GM21390 (cell line): Measurements from ENCODE around the gene PCGF1.

ENCODE experiments used
- ATAC-seq: cut with Tn5 transposase; IDR thresholded peaks from one replicate; pipeline ENCODE4 v1.9.1; 2021; ENCODE audit not compliant: unreplicated experiment

PCGF1 gene

GRCh38 chr2:74515981-74516633, 8.6 kb upstream of the PCGF1 start:
- ATAC-seq: peak; percentile 66

DNA sequence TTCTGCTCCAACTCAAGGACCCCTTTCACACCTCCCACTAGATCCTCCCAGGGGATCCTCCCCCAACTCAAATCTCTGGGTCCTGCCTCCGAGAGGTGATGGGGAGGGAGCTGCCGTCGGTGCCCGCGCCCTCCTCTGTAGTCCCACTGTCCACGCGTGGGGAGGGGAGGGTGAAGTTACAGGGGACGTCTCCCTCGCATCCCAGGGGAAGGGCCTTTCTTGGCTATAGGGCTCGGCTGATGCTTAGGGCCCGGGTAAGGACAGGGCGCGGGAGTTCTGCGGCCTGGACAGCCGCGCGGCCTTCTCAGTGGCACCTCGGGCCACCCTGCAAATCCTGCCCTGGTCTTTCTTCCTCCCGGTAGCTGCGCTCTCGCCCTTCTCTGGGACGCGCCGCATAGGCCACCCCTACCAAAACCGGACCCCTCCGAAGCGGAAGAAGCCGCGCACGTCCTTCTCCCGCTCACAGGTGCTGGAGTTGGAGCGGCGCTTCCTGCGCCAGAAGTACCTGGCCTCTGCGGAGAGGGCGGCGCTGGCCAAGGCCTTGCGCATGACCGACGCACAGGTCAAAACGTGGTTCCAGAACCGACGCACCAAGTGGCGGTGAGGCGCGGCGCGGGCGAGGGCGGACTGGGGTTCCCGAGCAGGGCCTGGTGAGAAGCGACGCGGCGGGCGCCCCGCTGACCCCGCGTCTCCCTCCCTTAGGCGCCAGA, 7.9 kb upstream of the PCGF1 start:
- ATAC-seq: no peak

DNA sequence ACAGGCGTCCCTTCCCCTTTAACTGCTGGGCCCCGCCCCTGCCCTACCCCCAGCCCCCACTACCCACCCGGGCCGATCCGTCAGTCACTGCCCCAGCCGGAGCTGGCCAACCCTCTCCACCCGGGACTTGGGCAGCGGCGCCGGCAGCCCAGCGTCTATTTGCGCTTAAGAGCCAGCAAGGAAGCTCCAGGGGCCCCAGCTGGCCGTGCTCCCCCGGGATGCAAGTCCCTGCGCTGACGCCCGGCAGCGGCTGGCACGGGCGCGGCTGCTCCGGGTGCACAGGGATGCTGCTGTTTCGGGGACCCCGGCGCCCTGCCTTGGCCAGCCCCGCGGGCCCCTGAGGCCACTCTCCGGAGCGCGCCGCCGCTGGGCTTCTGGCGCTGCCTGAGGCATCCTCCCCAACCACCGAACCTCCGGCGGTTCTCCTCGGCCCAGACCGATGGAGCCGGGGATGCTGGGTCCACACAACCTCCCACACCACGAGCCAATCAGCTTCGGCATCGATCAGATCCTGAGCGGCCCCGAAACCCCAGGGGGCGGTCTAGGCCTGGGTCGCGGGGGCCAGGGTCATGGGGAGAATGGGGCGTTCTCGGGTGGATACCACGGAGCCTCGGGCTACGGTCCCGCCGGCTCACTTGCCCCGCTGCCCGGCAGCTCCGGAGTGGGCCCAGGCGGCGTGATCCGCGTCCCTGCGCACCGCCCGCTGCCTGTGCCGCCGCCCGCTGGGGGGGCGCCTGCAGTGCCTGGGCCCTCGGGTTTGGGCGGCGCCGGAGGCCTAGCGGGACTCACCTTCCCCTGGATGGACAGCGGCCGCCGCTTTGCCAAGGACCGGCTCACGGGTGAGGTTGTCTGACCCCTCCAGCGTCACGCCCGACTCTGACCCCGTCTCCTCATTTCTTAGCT, 7.1 kb upstream of the PCGF1 start, which contains the start of gene TLX2:
TLX2 (plus strand) TSS at position 83 of the 903 bp plus-strand sequence; CDS start at position 440, 357 bp downstream.
- ATAC-seq: no peak

DNA sequence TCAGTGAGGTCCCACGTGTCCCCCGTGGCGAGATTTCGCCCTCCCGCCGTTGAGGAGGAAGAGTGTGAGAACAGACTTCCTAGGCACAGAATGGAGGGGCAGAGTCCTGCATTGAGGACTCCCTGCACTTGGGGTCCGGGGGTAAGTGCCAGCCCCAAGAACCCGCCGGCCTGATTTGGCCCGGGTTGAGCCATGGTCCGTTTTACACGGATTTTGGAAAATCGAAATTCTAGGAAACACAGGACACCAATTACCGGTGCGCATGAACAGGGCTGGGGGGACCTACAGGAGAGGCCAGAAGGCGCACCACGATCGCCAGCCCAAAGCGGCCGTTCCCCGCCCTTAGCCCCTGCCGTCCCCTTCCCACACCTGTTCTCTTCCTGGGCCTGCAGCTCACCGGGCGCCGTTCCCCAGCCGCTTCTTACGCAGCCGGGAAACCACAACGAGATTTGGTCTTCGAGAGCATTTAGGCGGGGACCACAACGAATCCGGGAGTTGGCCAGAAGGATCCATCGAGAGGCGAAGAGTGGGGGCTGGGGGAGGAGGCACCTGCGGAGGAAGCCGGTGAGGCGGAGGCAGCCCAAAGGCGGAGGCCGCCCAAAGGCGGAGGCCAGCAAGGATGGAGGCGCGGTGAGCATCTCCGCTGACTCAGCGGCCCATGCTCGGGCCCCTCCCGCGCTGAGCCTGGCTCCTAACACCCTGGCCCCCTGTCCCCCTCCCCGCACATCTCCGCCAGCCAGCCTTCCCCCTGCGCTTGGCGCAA, 6.3 kb upstream of the PCGF1 start:
- no peak for ATAC-seq

DNA sequence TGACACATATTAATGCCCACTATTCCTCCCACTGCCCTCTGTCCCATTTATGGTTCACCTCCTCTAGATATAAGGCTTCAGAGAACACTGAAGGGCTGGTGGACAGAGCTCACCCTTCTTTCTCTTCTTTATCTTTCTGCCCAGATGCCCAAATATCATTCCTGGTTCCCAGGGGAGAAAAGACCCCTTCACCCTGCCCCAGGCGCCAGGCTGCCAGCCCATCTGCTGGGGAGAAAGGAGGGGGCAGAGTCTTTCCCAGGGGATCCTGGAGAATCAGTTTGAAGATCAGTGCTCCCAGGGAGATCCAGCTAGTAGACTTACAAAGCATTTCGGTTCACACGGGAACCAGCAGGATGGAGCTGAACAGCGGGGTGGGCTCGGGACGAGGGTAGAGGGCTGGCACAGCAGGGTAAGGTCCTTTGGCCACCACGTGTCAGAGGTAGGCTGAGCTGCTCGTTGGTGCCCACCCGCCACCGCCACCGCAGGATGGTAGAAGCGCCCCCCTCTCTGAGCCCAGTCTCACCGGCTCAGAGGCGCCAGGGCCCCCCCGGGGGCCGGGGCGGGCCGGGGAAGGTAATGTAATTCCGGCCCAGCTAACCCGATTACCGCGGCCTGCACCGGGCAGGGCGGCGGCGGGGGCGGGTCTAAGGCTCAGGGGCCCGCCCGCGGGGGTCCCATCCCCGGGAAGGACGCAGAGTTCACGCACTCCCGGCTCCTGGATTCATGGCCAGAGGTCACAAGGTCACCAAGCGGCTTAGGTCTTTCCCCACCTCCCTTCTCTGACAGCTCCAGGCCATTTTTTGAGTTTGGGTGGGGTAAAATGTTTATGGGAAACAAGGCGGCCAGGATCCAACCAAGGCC, 5.5 kb upstream of the PCGF1 start:
- ATAC-seq: no peak

- no peak for ATAC-seq
Measured at GRCh38 chr2:74511104-74511989, 3.9 kb upstream of the PCGF1 start.

GRCh38 chr2:74510272-74510671, 2.8 kb upstream of the PCGF1 start:
- ATAC-seq: no peak

GRCh38 chr2:74507926-74508520, 528 bp upstream of the PCGF1 start:
- ATAC-seq: no peak

DNA sequence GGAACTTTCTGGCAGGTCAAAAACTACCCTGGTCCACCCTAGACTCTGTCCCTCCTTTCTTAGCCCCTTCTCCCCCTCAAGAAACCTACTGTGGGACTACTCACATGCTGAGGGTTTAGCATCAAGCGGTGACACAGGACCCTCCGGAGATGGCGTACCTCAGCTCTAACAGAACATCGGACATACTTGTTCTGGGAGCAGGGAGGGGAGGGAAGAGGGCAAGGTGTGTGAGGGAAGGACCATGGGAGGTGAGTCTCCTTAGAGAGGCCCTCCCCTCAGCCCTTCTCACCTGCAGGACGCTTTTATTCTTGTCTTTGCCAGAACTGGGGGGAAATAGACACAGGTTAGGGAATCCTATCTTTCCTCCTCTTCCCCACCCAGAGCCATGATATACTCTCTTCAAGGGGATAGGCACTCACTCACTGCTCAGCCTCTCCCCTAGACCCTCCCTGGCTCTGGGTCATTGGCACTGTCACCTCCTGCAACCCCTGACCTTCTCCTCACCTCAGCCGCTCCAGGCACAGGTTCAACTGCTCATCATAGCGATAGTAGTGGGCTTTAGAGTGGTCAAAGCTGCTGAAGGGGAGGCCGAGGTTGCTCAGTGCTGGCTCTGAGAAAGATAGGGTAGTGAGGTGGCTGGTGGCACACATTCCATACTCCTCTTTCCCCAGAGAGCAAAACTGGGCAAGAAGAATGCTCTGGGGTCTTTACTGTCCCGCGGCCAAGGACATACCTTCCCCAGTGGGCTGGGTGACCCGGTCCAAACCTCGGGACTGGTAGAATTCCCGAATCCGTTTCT, 1.8 kb downstream of the PCGF1 start:
- ATAC-seq: no peak

- no peak for ATAC-seq
Measured at GRCh38 chr2:74504591-74504990, 2.9 kb downstream of the PCGF1 start.

- ATAC-seq: no peak
Measured at GRCh38 chr2:74503506-74504475, 3.7 kb downstream of the PCGF1 start.

GRCh38 chr2:74502720-74503505, 4.6 kb downstream of the PCGF1 start:
- peak; percentile 35 for ATAC-seq

DNA sequence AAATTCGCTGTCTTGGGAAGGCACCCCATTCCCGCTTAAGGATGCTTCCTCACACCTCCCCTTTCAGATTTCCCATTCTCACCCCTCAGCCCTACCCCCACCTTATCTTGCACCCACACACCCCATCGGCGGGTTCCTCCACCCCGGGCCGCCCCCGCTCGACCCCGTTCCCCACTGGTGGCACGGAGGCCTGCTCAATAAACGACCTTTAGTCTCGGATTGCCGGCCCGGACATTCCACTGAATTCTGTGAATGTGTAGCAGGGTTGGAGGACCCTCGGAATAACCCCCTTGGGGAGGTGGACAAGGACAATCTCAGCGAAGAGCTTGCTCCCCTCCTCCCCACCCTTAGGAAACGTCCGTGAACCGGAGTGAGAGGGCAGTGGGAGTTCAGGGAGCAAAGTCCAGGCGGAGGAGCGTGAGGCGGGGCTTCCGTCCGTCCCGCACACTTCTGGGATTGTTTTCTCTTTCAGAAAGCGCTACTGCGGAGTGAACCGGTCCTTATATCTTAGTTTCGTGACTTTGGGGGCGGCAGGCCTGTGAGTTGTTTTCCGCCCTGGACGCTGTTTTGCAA, 5.3 kb downstream of the PCGF1 start:
- ATAC-seq: no peak

GRCh38 chr2:74501335-74502071, 6.0 kb downstream of the PCGF1 start:
- no peak for ATAC-seq

DNA sequence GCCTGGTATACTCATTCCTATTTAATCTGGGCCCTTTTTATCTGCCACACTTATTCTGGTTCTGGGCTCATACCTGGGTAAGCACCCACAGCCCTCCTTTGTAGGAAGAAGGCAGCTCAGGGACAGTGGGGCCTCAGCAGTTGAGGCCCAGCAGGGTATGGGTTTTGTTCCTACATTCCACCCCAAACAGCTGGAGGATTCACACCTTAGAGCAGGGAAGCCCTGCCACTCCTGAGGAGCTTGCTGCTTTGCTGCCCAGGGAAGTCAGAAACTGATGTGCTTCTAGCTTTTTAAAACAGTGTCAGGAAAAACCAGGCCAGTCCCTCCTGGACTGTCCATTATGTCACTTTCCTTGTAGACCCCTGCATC, 6.9 kb downstream of the PCGF1 start:
- ATAC-seq: no peak
